ENCODE data around the gene MPC1.
A peak's percentile ranks its signal among the peaks of the same experiment; 100 is the strongest.
"Not testable (repeated sequence)": the region's sequence is repeated elsewhere in the genome, so short reads cannot be mapped to it uniquely, and the experiment has no call there.

MPC1 gene

GRCh38 chr6:166405386-166405785, 22.6 kb upstream of the MPC1 start:
- no peak overlapping the region for H3K9ac ChIP-seq (ENCODE audit: low read length)
- H3F3A ChIP-seq (ENCODE audit: insufficient read depth, low read length): no peaks in the 10 kb centered on the region
- TF ChIP-seq CTCF (IDR thresholded peaks at IDR 0.05; ENCODE audit: low read length): no peak
- TF ChIP-seq EZH2phosphoT487 (IDR thresholded peaks at IDR 0.05; ENCODE audit: low read length): no peak
- TF ChIP-seq EZH2 (optimal IDR thresholded peaks at IDR 0.05; ENCODE audit: low read depth, low read length): no peak
- no peaks in the 10 kb centered on the region for H3K9me2 ChIP-seq (replicated peaks; ENCODE audit: insufficient read depth, low read length)
- no peak overlapping the region for H2AFZ ChIP-seq (ENCODE audit: low read length)
- no peaks in the 10 kb centered on the region for H3K36me3 ChIP-seq (replicated peaks; ENCODE audit: insufficient read depth, low read length)
- H3K27me3 ChIP-seq (replicated peaks; ENCODE audit: insufficient read depth, low read length): no peaks in the 10 kb centered on the region
- no peaks in the 10 kb centered on the region for H3K9me3 ChIP-seq (replicated peaks; ENCODE audit: insufficient read depth, low read length)
- no peak for DNase-seq
- H3K4me3 ChIP-seq (ENCODE audit: low read length): no peak overlapping the region
- H3K27ac ChIP-seq (ENCODE audit: low read length): no peak overlapping the region
- H3K4me1 ChIP-seq (ENCODE audit: low read length): no peaks in the 10 kb centered on the region
- H4K20me1 ChIP-seq (ENCODE audit: insufficient read depth, low read length): no peaks in the 10 kb centered on the region
- H3K79me2 ChIP-seq (ENCODE audit: low read length): no peaks in the 10 kb centered on the region
- no peak overlapping the region for H3K4me2 ChIP-seq (ENCODE audit: low read depth, low read length)

GRCh38 chr6:166402582-166403277, 20.0 kb upstream of the MPC1 start:
- H3K9me3 ChIP-seq (replicated peaks; ENCODE audit: insufficient read depth, low read length): no peaks in the 10 kb centered on the region
- H3K4me3 ChIP-seq (ENCODE audit: low read length): no peak overlapping the region
- no peaks in the 10 kb centered on the region for H3K27me3 ChIP-seq (replicated peaks; ENCODE audit: insufficient read depth, low read length)
- no peaks in the 10 kb centered on the region for H4K20me1 ChIP-seq (ENCODE audit: insufficient read depth, low read length)
- H3K36me3 ChIP-seq (replicated peaks; ENCODE audit: insufficient read depth, low read length): no peaks in the 10 kb centered on the region
- TF ChIP-seq CTCF (IDR thresholded peaks at IDR 0.05; ENCODE audit: low read length) (no peak), EZH2 (optimal IDR thresholded peaks at IDR 0.05; ENCODE audit: low read depth, low read length) (no peak), EZH2phosphoT487 (IDR thresholded peaks at IDR 0.05; ENCODE audit: low read length) (no peak)
- no peak overlapping the region for H3K4me2 ChIP-seq (ENCODE audit: low read depth, low read length)
- no peaks in the 10 kb centered on the region for H3K9me2 ChIP-seq (replicated peaks; ENCODE audit: insufficient read depth, low read length)
- DNase-seq: no peak
- H3K27ac ChIP-seq (ENCODE audit: low read length): no peak overlapping the region
- no peaks in the 10 kb centered on the region for H3K4me1 ChIP-seq (ENCODE audit: low read length)
- no peak overlapping the region for H2AFZ ChIP-seq (ENCODE audit: low read length)
- no peak overlapping the region for H3K9ac ChIP-seq (ENCODE audit: low read length)
- no peaks in the 10 kb centered on the region for H3K79me2 ChIP-seq (ENCODE audit: low read length)
- no peaks in the 10 kb centered on the region for H3F3A ChIP-seq (ENCODE audit: insufficient read depth, low read length)

- H3K4me2 ChIP-seq (ENCODE audit: low read depth, low read length); H3K9me2 ChIP-seq (replicated peaks; ENCODE audit: insufficient read depth, low read length); H2AFZ ChIP-seq (ENCODE audit: low read length); H3K27me3 ChIP-seq (replicated peaks; ENCODE audit: insufficient read depth, low read length); H3K79me2 ChIP-seq (ENCODE audit: low read length); H3K9ac ChIP-seq (ENCODE audit: low read length); H3F3A ChIP-seq (ENCODE audit: insufficient read depth, low read length); H3K4me3 ChIP-seq (ENCODE audit: low read length); H3K27ac ChIP-seq (ENCODE audit: low read length); H4K20me1 ChIP-seq (ENCODE audit: insufficient read depth, low read length); H3K4me1 ChIP-seq (ENCODE audit: low read length); H3K9me3 ChIP-seq (replicated peaks; ENCODE audit: insufficient read depth, low read length); H3K36me3 ChIP-seq (replicated peaks; ENCODE audit: insufficient read depth, low read length): not testable (repeated sequence)
- peak; percentile 51 for TF ChIP-seq CTCF (IDR thresholded peaks at IDR 0.05; ENCODE audit: low read length)
- peak; percentile 49 for DNase-seq
These were observed 18.0 kb upstream of the MPC1 start for GRCh38 chr6:166400649-166401250.
